ENCODE results near the gene TRIM31.
A peak's percentile ranks its signal among the peaks of the same experiment; 100 is the strongest.

The TRIM31 gene

GRCh38 chr6:30074331-30075093 lies 38.4 kb downstream of the TRIM31 start (continued):
- TF ChIP-seq ZNF398 (tag by site-specific recombination; IDR thresholded peaks at IDR 0.05) (peak; percentile 7; the same call in 1 of the 2 replicates), ZNF23 (tag by site-specific recombination; IDR thresholded peaks at IDR 0.05; ENCODE audit: borderline replicate concordance) (no peak), ELK4 (IDR thresholded peaks at IDR 0.05; ENCODE audit: borderline replicate concordance, low read depth, low read length) (no peak), KLF1 (tag by site-specific recombination; IDR thresholded peaks at IDR 0.05) (peak; percentile 62)

- H3K27ac ChIP-seq (ENCODE audit: extremely low read depth, low read depth, low read length) = no peak overlapping the region
- POLR2A ChIA-PET = no interaction called here
- peaks cover 0 to 20% of the 10 kb centered on the region in 2 experiments; a peak in 1 of 3 replicates for H3K36me3 ChIP-seq (ENCODE audit: control insufficient read depth in 2 of 2, insufficient read depth in 1 of 2, low read length in 2 of 2)
- CTCF ChIA-PET = interaction anchor here (0.6 kb wide), 1 partner anchor 105 kb away, joined by 4 read pairs; no protein-coding TSS in a partner anchor
- H3K9me3 ChIP-seq (ENCODE audit: control insufficient read depth, insufficient read depth, low read depth, low read length) = no peaks in the 10 kb centered on the region
- no peak overlapping the region for H3K4me3 ChIP-seq (ENCODE audit: low read depth, low read length)
- H3K4me1 ChIP-seq (ENCODE audit: control insufficient read depth, insufficient read depth, low read length) = peaks cover 6% of the 10 kb centered on the region; the same call in 1 of the 2 replicates
- TF ChIP-seq PRDM10 (tag by site-specific recombination; IDR thresholded peaks at IDR 0.05) (no peak), SCRT1 (tag by site-specific recombination; IDR thresholded peaks at IDR 0.05; ENCODE audit: borderline replicate concordance) (no peak), ZNF549 (tag by site-specific recombination; IDR thresholded peaks at IDR 0.05) (no peak), WT1 (tag by site-specific recombination; IDR thresholded peaks at IDR 0.05) (no peak), ZNF48 (tag by site-specific recombination; IDR thresholded peaks at IDR 0.05) (no peak), PRDM1 (tag by site-specific recombination; IDR thresholded peaks at IDR 0.05) (peak; percentile 88), ZNF792 (tag by site-specific recombination; IDR thresholded peaks at IDR 0.05) (no peak), ZNF426 (tag by site-specific recombination; IDR thresholded peaks at IDR 0.05) (no peak), ZNF561 (tag by site-specific recombination; IDR thresholded peaks at IDR 0.05; ENCODE audit: borderline replicate concordance) (no peak), ZNF548 (tag by site-specific recombination; IDR thresholded peaks at IDR 0.05) (no peak), ZNF311 (tag by site-specific recombination; IDR thresholded peaks at IDR 0.05; ENCODE audit: borderline replicate concordance) (no peak), ZNF513 (tag by site-specific recombination; IDR thresholded peaks at IDR 0.05) (no peak), ZNF202 (tag by site-specific recombination; IDR thresholded peaks at IDR 0.05; ENCODE audit: borderline replicate concordance) (no peak), YY2 (tag by site-specific recombination; IDR thresholded peaks at IDR 0.05) (peak; percentile 71; the same call in 1 of the 2 replicates), KLF7 (tag by site-specific recombination; IDR thresholded peaks at IDR 0.05; ENCODE audit: borderline replicate concordance) (0 out of 2 replicates have a peak, but pooled peaks have one; percentile 21), GFI1B (tag by site-specific recombination; IDR thresholded peaks at IDR 0.05) (no peak), ZNF560 (tag by site-specific recombination; IDR thresholded peaks at IDR 0.05; ENCODE audit: borderline replicate concordance) (no peak), GLIS1 (tag by site-specific recombination; IDR thresholded peaks at IDR 0.05) (no peak), ZFHX2 (tag by site-specific recombination; conservative IDR thresholded peaks at IDR 0.05) (no peak), ZNF776 (tag by site-specific recombination; IDR thresholded peaks at IDR 0.05; ENCODE audit: borderline replicate concordance) (no peak), ZNF366 (tag by site-specific recombination; conservative IDR thresholded peaks at IDR 0.05) (peak; percentile 91), OSR2 (tag by site-specific recombination; IDR thresholded peaks at IDR 0.05) (no peak), ZNF747 (tag by site-specific recombination; IDR thresholded peaks at IDR 0.05) (no peak)
Observed at GRCh38 chr6:30073489-30074235, 39.2 kb downstream of the TRIM31 start.
